ENCODE data around the gene WNT5A.

WNT5A gene

DNA sequence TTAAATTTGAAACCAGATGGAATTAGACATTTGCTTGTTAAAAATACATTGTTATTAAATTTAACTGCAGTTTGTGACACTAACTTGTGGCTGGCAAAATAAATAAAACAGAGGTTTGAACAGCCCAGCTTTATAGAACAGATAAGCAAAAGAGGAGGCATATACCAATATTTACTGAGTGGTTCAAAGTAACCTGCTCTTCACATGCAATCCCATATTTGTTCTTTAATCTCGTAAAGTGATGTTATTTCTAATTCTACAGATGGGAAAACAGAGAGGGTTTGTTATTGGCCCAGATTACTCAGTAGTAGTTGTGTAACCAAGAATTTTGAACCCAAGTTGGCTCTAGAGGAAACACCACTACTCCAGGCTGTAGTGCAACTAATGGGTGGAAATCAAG is 37.6 kb downstream of the WNT5A start:
- DNase-seq (ENCODE audit: extremely low read depth, low read depth), result no peak
- TF ChIP-seq CTCF (IDR thresholded peaks at IDR 0.05; ENCODE audit: low read depth, low read length), result no peak

DNA sequence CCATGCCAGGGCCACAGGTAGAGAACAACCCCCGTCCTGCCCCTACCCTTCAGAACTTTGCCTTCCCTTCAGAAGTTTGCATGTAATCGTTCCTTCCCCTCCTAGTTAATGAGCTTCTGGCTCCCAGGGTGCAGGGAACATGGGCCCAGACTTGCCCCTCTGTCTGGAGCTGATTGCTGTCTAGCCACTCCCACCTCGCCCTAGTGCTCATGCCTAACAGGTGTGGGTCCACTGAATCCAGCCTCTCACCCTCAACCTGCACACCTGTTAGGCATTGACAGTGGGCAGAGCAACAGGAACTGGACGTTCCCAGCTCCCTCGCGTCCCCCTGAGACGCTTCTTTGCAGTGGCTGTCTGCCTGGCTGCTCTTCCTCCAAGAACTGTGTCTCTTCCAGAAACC is 40.3 kb downstream of the WNT5A start:
- no peak for TF ChIP-seq CTCF (IDR thresholded peaks at IDR 0.05; ENCODE audit: low read depth, low read length)
- DNase-seq (ENCODE audit: extremely low read depth, low read depth), result no peak

GRCh38 chr3:55445551-55445950 is 41.6 kb downstream of the WNT5A start:
- no peak for TF ChIP-seq CTCF (IDR thresholded peaks at IDR 0.05; ENCODE audit: low read depth, low read length)
- no peak for DNase-seq (ENCODE audit: extremely low read depth, low read depth)

- TF ChIP-seq CTCF (IDR thresholded peaks at IDR 0.05; ENCODE audit: low read depth, low read length), result no peak
- no peak for DNase-seq (ENCODE audit: extremely low read depth, low read depth)
These were observed 43.8 kb downstream of the WNT5A start for GRCh38 chr3:55443346-55443745.

- DNase-seq (ENCODE audit: extremely low read depth, low read depth), result no peak
These were observed 44.2 kb downstream of the WNT5A start for GRCh38 chr3:55442861-55443260.

DNA sequence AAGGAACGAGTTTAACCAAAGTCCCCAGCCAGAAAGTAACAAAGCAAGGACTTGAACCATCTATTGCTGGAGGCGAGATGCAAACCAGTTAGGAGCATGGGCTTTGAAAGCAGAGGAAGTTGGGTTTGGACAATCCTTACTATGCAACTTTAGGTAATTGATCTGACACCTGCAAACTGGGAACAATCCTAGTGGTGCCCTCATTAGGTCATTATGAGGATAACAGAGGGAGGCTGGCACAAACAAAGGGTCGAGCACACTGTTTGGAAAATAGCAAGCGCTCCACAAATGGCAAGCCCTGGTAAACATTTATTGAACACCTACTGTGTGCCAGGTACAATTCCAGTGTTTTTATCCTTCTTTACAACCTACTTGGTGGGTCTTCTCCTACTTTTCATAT is 45.6 kb downstream of the WNT5A start:
- no peak for TF ChIP-seq CTCF (IDR thresholded peaks at IDR 0.05; ENCODE audit: low read depth, low read length)

More at GRCh38 chr3:55442861-55443260, 44.2 kb downstream of the WNT5A start:
- no peak for TF ChIP-seq CTCF (IDR thresholded peaks at IDR 0.05; ENCODE audit: low read depth, low read length)

DNA sequence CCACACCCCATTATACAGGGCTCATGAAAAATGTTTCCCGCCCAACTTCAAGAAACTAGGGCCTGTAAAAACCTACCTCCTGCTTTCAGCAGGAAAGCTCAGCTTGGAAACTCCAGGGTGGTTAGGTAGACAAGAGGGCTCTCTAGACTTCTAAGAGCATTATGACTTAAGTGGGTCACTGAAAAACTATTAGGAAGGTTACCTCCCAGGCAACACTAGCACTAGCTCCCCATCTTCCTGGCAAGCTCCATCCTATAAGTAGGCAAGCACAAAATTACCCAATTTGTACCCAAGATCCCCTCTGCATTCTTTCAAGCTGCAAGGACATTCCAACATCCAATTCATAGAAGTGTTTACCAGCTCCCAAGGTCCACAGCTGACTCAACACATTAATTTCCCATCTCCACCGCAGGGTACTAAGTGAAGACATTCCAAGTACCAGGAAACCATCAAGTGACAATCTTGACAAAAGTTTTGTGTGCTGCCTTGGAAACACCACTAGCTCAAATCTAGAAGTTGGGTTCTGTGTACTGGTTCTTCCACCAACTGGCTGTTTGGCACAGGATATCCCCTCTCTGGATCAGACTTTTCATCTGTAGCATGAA is 46.9 kb downstream of the WNT5A start:
- no peak for DNase-seq (ENCODE audit: extremely low read depth, low read depth)
- no peak for TF ChIP-seq CTCF (IDR thresholded peaks at IDR 0.05; ENCODE audit: low read depth, low read length)

More for the DNA sequence above, 45.6 kb downstream of the WNT5A start:
- no peak for DNase-seq (ENCODE audit: extremely low read depth, low read depth)
